Prostate gland (tissue), 2 donors: ENCODE measurements around the gene EIF5A.
A peak's percentile ranks its signal among the peaks of the same experiment; 100 is the strongest.

Experiments
- POLR2A ChIP-seq: fragments of 450-650 bp; IDR thresholded peaks from one replicate; pipeline ENCODE4 v1.6.1; 2016; ENCODE audit warnings: antibody characterized with exemption, mild to moderate bottlenecking
- POLR2AphosphoS5 ChIP-seq: sonication (generic); formaldehyde crosslinking; IDR thresholded peaks from one replicate; pipeline ENCODE4 v1.6.1; 2017; ENCODE audit warnings: antibody characterized with exemption
- TF ChIP-seq, protein P1 (sequence below), 4 experiments: fragments of 200-600 bp in 2 of 4; fragments of 450-650 bp in 2 of 4; sonication (generic) in 2 of 4; IDR thresholded peaks; 1 replicate in 3 of 4; 2 replicates in 1 of 4; pipeline ENCODE4 v1.5.1; 2016 to 2019; ENCODE audit warnings: antibody characterized with exemption in 4 of 4, mild to moderate bottlenecking in 2 of 4, moderate library complexity in 2 of 4

- TF ChIP-seq, protein P1, sequence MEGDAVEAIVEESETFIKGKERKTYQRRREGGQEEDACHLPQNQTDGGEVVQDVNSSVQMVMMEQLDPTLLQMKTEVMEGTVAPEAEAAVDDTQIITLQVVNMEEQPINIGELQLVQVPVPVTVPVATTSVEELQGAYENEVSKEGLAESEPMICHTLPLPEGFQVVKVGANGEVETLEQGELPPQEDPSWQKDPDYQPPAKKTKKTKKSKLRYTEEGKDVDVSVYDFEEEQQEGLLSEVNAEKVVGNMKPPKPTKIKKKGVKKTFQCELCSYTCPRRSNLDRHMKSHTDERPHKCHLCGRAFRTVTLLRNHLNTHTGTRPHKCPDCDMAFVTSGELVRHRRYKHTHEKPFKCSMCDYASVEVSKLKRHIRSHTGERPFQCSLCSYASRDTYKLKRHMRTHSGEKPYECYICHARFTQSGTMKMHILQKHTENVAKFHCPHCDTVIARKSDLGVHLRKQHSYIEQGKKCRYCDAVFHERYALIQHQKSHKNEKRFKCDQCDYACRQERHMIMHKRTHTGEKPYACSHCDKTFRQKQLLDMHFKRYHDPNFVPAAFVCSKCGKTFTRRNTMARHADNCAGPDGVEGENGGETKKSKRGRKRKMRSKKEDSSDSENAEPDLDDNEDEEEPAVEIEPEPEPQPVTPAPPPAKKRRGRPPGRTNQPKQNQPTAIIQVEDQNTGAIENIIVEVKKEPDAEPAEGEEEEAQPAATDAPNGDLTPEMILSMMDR (IDR thresholded peaks at IDR 0.05): no peak
- TF ChIP-seq POLR2A (peak; percentile 72), POLR2AphosphoS5 (peak; percentile 98)
Observed at GRCh38 chr17:7314719-7315569, 7.5 kb downstream of the EIF5A start, which contains the start of gene GPS2.
